Purkinje cell (primary cell): ENCODE data around the gene PLA2G4C. TPM values are rescaled to one million over a fixed set of nuclear protein-coding genes. Genes with fewer than 3 reads are reported as not detected.

Experiments used
- polyA plus RNA-seq: library from polyadenylated mRNA; unstranded; fragments of >200 nt; fragmentation: Nextera tagmentation; gene quantifications from 2 replicates; pipeline ENCODE4 v1.2.1, GENCODE V29; 2014

PLA2G4C gene
- polyA plus RNA-seq, result 23.4 and 27.6 TPM in 2 replicates

GRCh38 chr19:48110350-48110966 lies at the start of gene PLA2G4C:
TSS of gene PLA2G4C (minus strand) at chr19:48110817. CDS start at chr19:48106529, 4,288 bp downstream.

DNA sequence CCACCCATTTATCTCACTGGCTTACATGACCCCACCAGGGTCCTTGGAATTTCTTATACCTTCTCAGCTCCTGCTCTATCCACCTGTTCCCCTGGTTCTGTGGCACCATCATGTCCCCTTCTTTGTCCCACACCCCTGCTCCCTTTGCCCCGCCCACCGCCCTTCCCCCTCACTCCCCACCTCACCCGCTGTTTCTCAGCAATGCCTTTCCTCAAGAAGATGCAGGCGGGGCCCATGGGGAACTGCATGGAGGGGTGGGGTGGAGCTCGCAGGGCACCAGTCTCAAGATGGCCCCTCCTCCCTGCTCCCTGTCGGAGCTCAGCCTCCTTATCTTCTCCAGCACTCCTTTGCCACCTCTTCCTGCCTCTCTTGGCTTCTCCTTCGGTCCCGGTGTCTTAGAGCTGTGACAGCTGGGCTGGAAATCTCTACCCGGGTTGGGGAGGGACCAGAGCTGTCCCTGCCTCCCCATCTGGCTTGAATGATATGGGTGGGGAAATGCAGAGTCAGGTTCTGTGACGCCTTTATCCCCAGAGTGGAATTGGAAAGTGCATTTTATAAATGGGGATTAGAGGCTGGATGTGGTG lies 66.8 kb downstream of the PLA2G4C start, which contains the start of gene CABP5:
CABP5 (minus strand) TSS at position 405 of the 584 bp plus-strand sequence; CDS start at position 248, 157 bp downstream.

Other genes starting within 250 kb of the PLA2G4C start
- not detected in 2 replicates for gene SULT2A1, start 224.5 kb downstream of the PLA2G4C start, polyA plus RNA-seq
- 3.0 and 4.9 TPM in 2 replicates for gene BSPH1, start 118.6 kb downstream of the PLA2G4C start, polyA plus RNA-seq
- gene ELSPBP1, start 116.2 kb downstream of the PLA2G4C start, polyA plus RNA-seq, result not detected in 2 replicates
- gene CABP5, start 66.7 kb downstream of the PLA2G4C start, polyA plus RNA-seq, result not detected in 2 replicates
- 1.4 and 3.4 TPM in 2 replicates for gene LIG1, start 59.5 kb upstream of the PLA2G4C start, polyA plus RNA-seq
- gene ZSWIM9, start 59.9 kb upstream of the PLA2G4C start, polyA plus RNA-seq, result 0.17 and 1.3 TPM in 2 replicates
- 4.6 and 9.0 TPM in 2 replicates for gene CARD8, start 145.1 kb upstream of the PLA2G4C start, polyA plus RNA-seq
- gene ZNF114, start 159.3 kb upstream of the PLA2G4C start, polyA plus RNA-seq, result 0.17 TPM in 1 of 2 replicates, not detected in the other
- gene EMP3, start 214.7 kb upstream of the PLA2G4C start, polyA plus RNA-seq, result 0.97 and 6.4 TPM in 2 replicates